H1 (cell line): Measurements from ENCODE around the gene RYK. TPM values are rescaled to one million over a fixed set of nuclear protein-coding genes. Genes with fewer than 3 reads are reported as not detected.

Source experiments
- CTCF ChIA-PET: fragments of 300-600 bp; sonication (Branson Sonifier 250); formaldehyde crosslinking; loops from one replicate; lab custom pipeline; 2021; ENCODE audit not compliant: partially characterized antibody; lab: Charles Lee
- POLR2A ChIA-PET: fragments of 300-600 bp; sonication (Branson Sonifier 250); formaldehyde crosslinking; loops from one replicate; lab custom pipeline; 2021; ENCODE audit warnings: inconsistent platforms; ENCODE audit not compliant: partially characterized antibody; lab: Charles Lee
- DNase-seq, 2 experiments: peaks; one replicate each; pipeline versions ENCODE4 v3.0.0 to v3.0.0-alpha.2; 2010 to 2022; ENCODE audit warnings: low spot score in 2 of 2, low read depth in 1 of 2, mixed read lengths in 1 of 2
- FAIRE-seq: peaks from 2 replicates; lab custom pipeline; 2011; peaks lifted over from hg19 to GRCh38; lab: Jason Lieb, UNC
- H2AFZ ChIP-seq: 2 replicates; pipeline ENCODE4 v1.8.1; 2012; ENCODE audit warnings: low read length, inconsistent platforms
- H2AK5ac ChIP-seq: 2 replicates; pipeline ENCODE4 v1.6.1; 2013; ENCODE audit warnings: low read depth, low read length
- H2BK120ac ChIP-seq: replicated peaks from 2 replicates; pipeline ENCODE3; 2013; ENCODE audit warnings: low read depth, low read length, inconsistent platforms
- H2BK12ac ChIP-seq: 2 replicates; pipeline ENCODE4 v1.6.1; 2013; ENCODE audit warnings: low read depth, low read length
- H2BK15ac ChIP-seq: 2 replicates; pipeline ENCODE4 v1.6.1; 2013; ENCODE audit warnings: low read length
- H2BK20ac ChIP-seq: 2 replicates; pipeline ENCODE4 v1.6.1; 2013; ENCODE audit warnings: low read length
- H2BK5ac ChIP-seq: 2 replicates; pipeline ENCODE4 v1.6.1; 2013; ENCODE audit warnings: low read depth, low read length
- H3K14ac ChIP-seq: 2 replicates; pipeline ENCODE4 v1.6.1; 2013; ENCODE audit warnings: inconsistent platforms; ENCODE audit not compliant: insufficient read length
- H3K18ac ChIP-seq: 2 replicates; pipeline ENCODE4 v1.6.1; 2013; ENCODE audit warnings: low read length; ENCODE audit errors: extremely low read depth
- H3K23ac ChIP-seq: 2 replicates; pipeline ENCODE4 v1.6.1; 2013; ENCODE audit warnings: inconsistent platforms; ENCODE audit not compliant: insufficient read length
- H3K23me2 ChIP-seq: 2 replicates; pipeline ENCODE4 v1.6.1; 2013; ENCODE audit warnings: low read depth, low read length
- H3K27ac ChIP-seq: 2 replicates; pipeline ENCODE4 v1.6.1; 2011; ENCODE audit warnings: low read depth, low read length, inconsistent platforms
- H3K27me3 ChIP-seq, 4 experiments: replicated peaks in 1 of 4; 1 replicate in 1 of 4; 2 replicates in 3 of 4; pipeline versions ENCODE4 v1.6.1 to v1.8.1; 2011 to 2013; ENCODE audit warnings: low read length in 3 of 4, mild to moderate bottlenecking in 3 of 4, inconsistent platforms in 2 of 4, mixed read lengths in 2 of 4, moderate library complexity in 1 of 4; ENCODE audit not compliant: control insufficient read depth in 3 of 4, insufficient read depth in 3 of 4; ENCODE audit errors: extremely low read depth in 1 of 4
- H3K36me3 ChIP-seq, 4 experiments: 2 replicates each; pipeline versions ENCODE4 v1.6.1 to v1.8.1; 2011 to 2013; ENCODE audit warnings: mild to moderate bottlenecking in 4 of 4, low read length in 3 of 4, moderate library complexity in 2 of 4, control low read depth in 1 of 4, inconsistent platforms in 1 of 4; ENCODE audit not compliant: insufficient read depth in 4 of 4, control insufficient read depth in 2 of 4
- H3K4ac ChIP-seq: replicated peaks from 2 replicates; pipeline ENCODE3; 2013; ENCODE audit warnings: low read length, low read depth, mixed read lengths, inconsistent platforms; ENCODE audit not compliant: insufficient read length
- H3K4me1 ChIP-seq, 4 experiments: replicated peaks in 1 of 4; 1 replicate in 1 of 4; 2 replicates in 3 of 4; pipeline versions ENCODE4 v1.6.1 to v1.8.1; 2011 to 2013; ENCODE audit warnings: low read length in 3 of 4, inconsistent platforms in 2 of 4, mixed read lengths in 1 of 4; ENCODE audit not compliant: insufficient read depth in 4 of 4, control insufficient read depth in 3 of 4
- H3K4me2 ChIP-seq, 2 experiments: 2 replicates each; pipeline versions ENCODE4 v1.6.1 to v1.8.1; 2011 to 2013; ENCODE audit warnings: low read depth in 2 of 2, low read length in 2 of 2, control low read depth in 1 of 2, inconsistent platforms in 1 of 2, mild to moderate bottlenecking in 1 of 2; ENCODE audit not compliant: insufficient read depth in 1 of 2
- H3K4me3 ChIP-seq, 4 experiments: fragments of 200-600, 300-600 bp in 1 of 4; sonication (generic), shearing (Covaris generic), sonication (Bioruptor Twin) in 1 of 4; 2 replicates each; pipeline versions ENCODE4 v1.5.1 to v1.8.1; 2011 to 2016; ENCODE audit warnings: low read length in 4 of 4, low read depth in 3 of 4, control low read depth in 2 of 4, inconsistent platforms in 2 of 4, mild to moderate bottlenecking in 2 of 4, mixed read lengths in 1 of 4, moderate library complexity in 1 of 4; ENCODE audit not compliant: insufficient read depth in 2 of 4; ENCODE audit errors: extremely low read depth in 1 of 4
- H3K56ac ChIP-seq: replicated peaks from 2 replicates; pipeline ENCODE3; 2013; ENCODE audit warnings: low read depth, mild to moderate bottlenecking, mixed read lengths, low read length, inconsistent platforms; ENCODE audit not compliant: insufficient read length
- H3K79me1 ChIP-seq: 2 replicates; pipeline ENCODE4 v1.6.1; 2013; ENCODE audit warnings: low read depth, low read length, control low read depth
- H3K79me2 ChIP-seq, 2 experiments: 2 replicates each; pipeline versions ENCODE4 v1.6.1 to v1.8.1; 2012 to 2013; ENCODE audit warnings: low read length in 2 of 2, mild to moderate bottlenecking in 2 of 2, inconsistent platforms in 1 of 2; ENCODE audit not compliant: insufficient read depth in 2 of 2, control insufficient read depth in 1 of 2
- H3K9ac ChIP-seq, 4 experiments: replicated peaks in 1 of 4; 1 replicate in 1 of 4; 2 replicates in 3 of 4; pipeline versions ENCODE4 v1.6.1 to v1.8.1; 2011 to 2013; ENCODE audit warnings: low read depth in 3 of 4, low read length in 3 of 4, control low read depth in 2 of 4, mild to moderate bottlenecking in 2 of 4, moderate library complexity in 2 of 4, inconsistent platforms in 1 of 4; ENCODE audit errors: extremely low read depth in 1 of 4
- H3K9me3 ChIP-seq, 2 experiments: 2 replicates each; pipeline versions ENCODE4 v1.6.1 to v1.8.1; 2012 to 2013; ENCODE audit warnings: mild to moderate bottlenecking in 2 of 2, moderate library complexity in 2 of 2, control low read depth in 1 of 2, inconsistent platforms in 1 of 2, low read depth in 1 of 2, low read length in 1 of 2, mixed read lengths in 1 of 2; ENCODE audit not compliant: insufficient read depth in 2 of 2
- H4K20me1 ChIP-seq, 2 experiments: replicated peaks in 1 of 2; 2 replicates each; pipeline versions ENCODE3 to v1.8.1; 2011 to 2013; ENCODE audit warnings: inconsistent platforms in 2 of 2, low read length in 2 of 2, mild to moderate bottlenecking in 1 of 2; ENCODE audit not compliant: insufficient read depth in 2 of 2, control insufficient read depth in 1 of 2
- H4K5ac ChIP-seq: 2 replicates; pipeline ENCODE4 v1.6.1; 2013; ENCODE audit warnings: low read length, low read depth, mixed read lengths, inconsistent platforms; ENCODE audit not compliant: insufficient read length
- H4K8ac ChIP-seq: 2 replicates; pipeline ENCODE4 v1.8.0; 2013; ENCODE audit warnings: mild to moderate bottlenecking, moderate library complexity, low read length, inconsistent platforms; ENCODE audit not compliant: insufficient read depth; ENCODE audit errors: extremely low read depth
- H4K91ac ChIP-seq: replicated peaks from 2 replicates; pipeline ENCODE3; 2013; ENCODE audit warnings: low read length, mixed read lengths, inconsistent platforms; ENCODE audit not compliant: insufficient read length
- CBX5 ChIP-seq: fragments of 300-800, 300-1000 bp; sonication (generic); IDR thresholded peaks from 2 replicates; pipeline ENCODE4 v1.7.1; 2016; ENCODE audit warnings: antibody characterized with exemption, low read length, low read depth
- GABPA ChIP-seq: IDR thresholded peaks from 2 replicates; pipeline ENCODE4 v1.6.1; 2011; ENCODE audit warnings: mild to moderate bottlenecking, low read length, moderate library complexity, borderline replicate concordance; ENCODE audit not compliant: insufficient read depth
- JUND ChIP-seq: IDR thresholded peaks from 2 replicates; pipeline ENCODE4 v1.6.1; 2011; ENCODE audit warnings: mild to moderate bottlenecking, improper control_type of control experiment, low read length
- KDM4A ChIP-seq: IDR thresholded peaks from one replicate; pipeline ENCODE4 v1.7.1; 2012; ENCODE audit warnings: low read depth, mild to moderate bottlenecking, moderate library complexity, low read length, inconsistent platforms; ENCODE audit not compliant: severe bottlenecking
- MAFK ChIP-seq: IDR thresholded peaks from 2 replicates; pipeline ENCODE4 v1.6.1; 2012; ENCODE audit warnings: low read depth, mild to moderate bottlenecking, improper control_type of control experiment, low read length
- RAD21 ChIP-seq, 2 experiments: IDR thresholded peaks in 1 of 2; conservative IDR thresholded peaks in 1 of 2; 2 replicates each; pipeline ENCODE4 v1.6.1; 2011; ENCODE audit warnings: low read depth in 2 of 2, low read length in 2 of 2, improper control_type of control experiment in 1 of 2, inconsistent platforms in 1 of 2, mild to moderate bottlenecking in 1 of 2, moderate library complexity in 1 of 2
- RBBP5 ChIP-seq: IDR thresholded peaks from 2 replicates; pipeline ENCODE4 v1.7.1; 2012; ENCODE audit warnings: low read depth, mild to moderate bottlenecking, inconsistent platforms, low read length, moderate library complexity, borderline replicate concordance
- SAP30 ChIP-seq: fragments of 300-600 bp; sonication (generic); IDR thresholded peaks from 2 replicates; pipeline ENCODE4 v1.7.1; 2012; ENCODE audit warnings: low read length, moderate library complexity, mild to moderate bottlenecking, inconsistent platforms; ENCODE audit not compliant: insufficient read depth, insufficient replicate concordance
- SRF ChIP-seq: IDR thresholded peaks from 2 replicates; pipeline ENCODE4 v1.6.1; 2011; ENCODE audit warnings: mild to moderate bottlenecking, low read depth, low read length, moderate library complexity
- SUZ12 ChIP-seq: fragments of 200-600 bp; sonication (generic); IDR thresholded peaks from 2 replicates; pipeline ENCODE4 v1.6.1; 2012; ENCODE audit warnings: mild to moderate bottlenecking, inconsistent platforms, low read length, moderate library complexity, mixed read lengths
- WGBS, 2 experiments: shearing (Covaris generic) in 1 of 2; methylation state at CpG; one replicate each; pipeline versions ENCODE4 v1.1.6 to v1.1.7; 2013 to 2015; ENCODE audit warnings: low lambda C conversion rate in 2 of 2, mixed read lengths in 2 of 2, inconsistent platforms in 1 of 2, low coverage in 1 of 2, missing lambda C conversion rate in 1 of 2; ENCODE audit not compliant: insufficient replicate concordance in 2 of 2, insufficient coverage in 1 of 2, insufficient read length in 1 of 2; ENCODE audit errors: extremely low coverage in 1 of 2, missing lambda C conversion rate in 1 of 2; 5-methylcytosine and 5-hydroxymethylcytosine counted together
- polyA plus RNA-seq, 7 experiments: library from polyadenylated mRNA; depleted of rRNA in 3 of 7; stranded (reverse) in 5 of 7; unstranded in 2 of 7; fragments of >200 nt in 5 of 7; fragments of 200-250 nt in 2 of 7; gene quantifications; 1 replicate in 5 of 7; 2 replicates in 1 of 7; 4 replicates in 1 of 7; pipeline versions ENCODE4 v1.2.1 to v1.2.3, GENCODE V29; 2011 to 2013; ENCODE audit warnings: missing spikeins in 2 of 7, mixed read lengths in 2 of 7
- total RNA-seq: library from RNA; stranded (reverse); fragmentation: NEBNext Ultra II Directional; extraction: Animal tissue kit (Norgen Biotek cat#: 25700); gene quantifications from 2 replicates; pipeline ENCODE4 v1.2.1, GENCODE V29; 2021
- TF ChIP-seq, protein P1 (sequence below): IDR thresholded peaks from 2 replicates; pipeline ENCODE4 v1.6.1; 2012; ENCODE audit warnings: inconsistent platforms
- TF ChIP-seq, protein P2 (sequence below): IDR thresholded peaks from 2 replicates; pipeline ENCODE4 v1.6.1; 2011; ENCODE audit warnings: low read depth, mild to moderate bottlenecking, low read length; ENCODE audit not compliant: insufficient read depth

RYK gene
- total and polyA plus RNA-seq, 2 of the 8 experiments (the other 6 are each of a cell fraction or from before 2014, with no cell fraction given) = 30.5 to 63.8 TPM

DNA sequence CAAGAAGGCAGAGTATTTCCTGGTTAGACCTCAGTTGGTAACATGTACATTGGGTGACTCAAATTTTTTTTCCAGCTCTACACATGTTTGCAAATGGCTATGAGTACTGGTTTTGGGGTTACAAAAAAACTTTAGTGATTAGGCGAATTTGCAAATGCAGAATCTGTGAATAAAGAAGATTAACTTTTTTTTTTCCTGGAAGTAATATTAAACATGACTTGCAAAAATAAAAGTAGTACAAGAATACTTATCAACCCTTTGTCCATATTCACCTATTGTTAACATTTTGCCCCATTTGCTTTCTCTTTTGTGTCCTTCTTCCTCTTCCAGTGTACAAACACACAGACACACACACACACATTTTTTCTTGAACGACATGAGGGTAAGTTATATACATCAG, 47.6 kb upstream of the RYK start:
- H3K4me2 ChIP-seq = no peak overlapping the region
- no peaks in the 10 kb centered on the region for H3K36me3 ChIP-seq
- 87% methylated on average over 2 of the region's 2 CpGs; no CpG with 5 or more reads in 1 of the 2 experiments for WGBS, 2 experiments
- no peak overlapping the region for H3K4me3 ChIP-seq
- H3K9ac ChIP-seq = no peak overlapping the region
- H3K79me1 ChIP-seq = no peaks in the 10 kb centered on the region
- H3K79me2 ChIP-seq = no peaks in the 10 kb centered on the region
- no peak overlapping the region for H2BK120ac ChIP-seq
- no peak overlapping the region for H4K8ac ChIP-seq
- ChIA-PET CTCF (interaction anchor here (0.7 to 7.1 kb wide), 3 partner anchors 11 to 99 kb away, joined by 3 to 84 read pairs (median 3); no protein-coding TSS in a partner anchor), POLR2A (interaction anchor here (27.3 kb wide), 1 partner anchor 66 kb away, joined by 804 read pairs; the partner anchor contains the start of gene AMOTL2)
- H3K18ac ChIP-seq = no peak overlapping the region
- no peaks in the 10 kb centered on the region for H3K9me3 ChIP-seq
- H2AFZ ChIP-seq = no peak overlapping the region
- no peaks in the 10 kb centered on the region for H4K20me1 ChIP-seq
- no peak for DNase-seq
- no peak overlapping the region for H3K23ac ChIP-seq
- H3K14ac ChIP-seq = no peak overlapping the region
- H3K4me1 ChIP-seq = no peaks in the 10 kb centered on the region
- H4K91ac ChIP-seq = no peak overlapping the region
- H2BK20ac ChIP-seq = no peak overlapping the region
- no peak overlapping the region for H2AK5ac ChIP-seq
- FAIRE-seq = no peak
- H3K27ac ChIP-seq = no peak overlapping the region
- no peak overlapping the region for H3K56ac ChIP-seq
- H2BK5ac ChIP-seq = no peak overlapping the region
- H2BK15ac ChIP-seq = no peak overlapping the region
- no peak overlapping the region for H3K4ac ChIP-seq
- no peaks in the 10 kb centered on the region; the same call in 1 of the 2 replicates for H3K23me2 ChIP-seq
- no peak overlapping the region for H2BK12ac ChIP-seq
- H3K27me3 ChIP-seq = no peaks in the 10 kb centered on the region
- H4K5ac ChIP-seq = no peak overlapping the region
- TF ChIP-seq, protein P1, sequence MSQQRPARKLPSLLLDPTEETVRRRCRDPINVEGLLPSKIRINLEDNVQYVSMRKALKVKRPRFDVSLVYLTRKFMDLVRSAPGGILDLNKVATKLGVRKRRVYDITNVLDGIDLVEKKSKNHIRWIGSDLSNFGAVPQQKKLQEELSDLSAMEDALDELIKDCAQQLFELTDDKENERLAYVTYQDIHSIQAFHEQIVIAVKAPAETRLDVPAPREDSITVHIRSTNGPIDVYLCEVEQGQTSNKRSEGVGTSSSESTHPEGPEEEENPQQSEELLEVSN = no peak
- TF ChIP-seq JUND (no peak), SUZ12 (no peak), RAD21 (IDR thresholded peaks at IDR 0.05 in 1 of 2, conservative IDR thresholded peaks at IDR 0.05 in 1 of 2; ENCODE audit: low read depth in 2 of 2, low read length in 2 of 2) (no peak), GABPA (no peak), SRF (no peak), CBX5 (no peak), SAP30 (no peak), KDM4A (no peak), RBBP5 (no peak), MAFK (no peak)
- TF ChIP-seq, protein P2, sequence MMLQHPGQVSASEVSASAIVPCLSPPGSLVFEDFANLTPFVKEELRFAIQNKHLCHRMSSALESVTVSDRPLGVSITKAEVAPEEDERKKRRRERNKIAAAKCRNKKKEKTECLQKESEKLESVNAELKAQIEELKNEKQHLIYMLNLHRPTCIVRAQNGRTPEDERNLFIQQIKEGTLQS = no peak
